ENCODE results near the gene LCLAT1. TPM values are rescaled to one million over a fixed set of nuclear protein-coding genes. Genes with fewer than 3 reads are reported as not detected.

The LCLAT1 gene
- total RNA-seq, 1 donor from 2014 or later, result 16.0 TPM

- H3K4me3 Mint-ChIP-seq (ENCODE audit: unreplicated experiment), result peak overlapping the region; percentile 16
- H3K36me3 Mint-ChIP-seq (ENCODE audit: unreplicated experiment), result no peaks in the 10 kb centered on the region
- H3K27ac Mint-ChIP-seq (ENCODE audit: unreplicated experiment), result no peak overlapping the region
- no peak for TF ChIP-seq CTCF (IDR thresholded peaks at IDR 0.05; ENCODE audit: partially characterized antibody, unreplicated experiment)
- peaks cover 3% of the 10 kb centered on the region for H3K27me3 Mint-ChIP-seq (ENCODE audit: unreplicated experiment)
- H3K4me1 Mint-ChIP-seq (ENCODE audit: low read depth, unreplicated experiment), result peaks cover 2% of the 10 kb centered on the region
- H3K9me3 Mint-ChIP-seq (ENCODE audit: unreplicated experiment), result no peaks in the 10 kb centered on the region
- no peak for DNase-seq
These were observed 1.3 kb downstream of the LCLAT1 start for GRCh38 chr2:30448308-30448707.

- Mint-ChIP-seq H3K27me3 (ENCODE audit: unreplicated experiment) (peaks cover 3% of the 10 kb centered on the region), H3K4me3 (ENCODE audit: unreplicated experiment) (peak overlapping the region; percentile 16), H3K9me3 (ENCODE audit: unreplicated experiment) (no peaks in the 10 kb centered on the region), H3K36me3 (ENCODE audit: unreplicated experiment) (no peaks in the 10 kb centered on the region), H3K4me1 (ENCODE audit: low read depth, unreplicated experiment) (peaks cover 2% of the 10 kb centered on the region), H3K27ac (ENCODE audit: unreplicated experiment) (no peak overlapping the region)
- DNase-seq, result no peak
- TF ChIP-seq CTCF (IDR thresholded peaks at IDR 0.05; ENCODE audit: partially characterized antibody, unreplicated experiment), result no peak
These were observed 1.8 kb downstream of the LCLAT1 start for GRCh38 chr2:30448866-30449265.

GRCh38 chr2:30450025-30450424 lies 3.0 kb downstream of the LCLAT1 start:
- no peak overlapping the region for H3K27ac Mint-ChIP-seq (ENCODE audit: unreplicated experiment)
- no peaks in the 10 kb centered on the region for H3K36me3 Mint-ChIP-seq (ENCODE audit: unreplicated experiment)
- TF ChIP-seq CTCF (IDR thresholded peaks at IDR 0.05; ENCODE audit: partially characterized antibody, unreplicated experiment), result no peak
- H3K9me3 Mint-ChIP-seq (ENCODE audit: unreplicated experiment), result no peaks in the 10 kb centered on the region
- no peak overlapping the region for H3K4me3 Mint-ChIP-seq (ENCODE audit: unreplicated experiment)
- H3K4me1 Mint-ChIP-seq (ENCODE audit: low read depth, unreplicated experiment), result peaks cover 2% of the 10 kb centered on the region
- H3K27me3 Mint-ChIP-seq (ENCODE audit: unreplicated experiment), result peaks cover 3% of the 10 kb centered on the region
- DNase-seq, result no peak

- no peak overlapping the region for H3K27ac Mint-ChIP-seq (ENCODE audit: unreplicated experiment)
- H3K4me3 Mint-ChIP-seq (ENCODE audit: unreplicated experiment), result no peak overlapping the region
- peaks cover 5% of the 10 kb centered on the region for H3K36me3 Mint-ChIP-seq (ENCODE audit: unreplicated experiment)
- H3K9me3 Mint-ChIP-seq (ENCODE audit: unreplicated experiment), result no peaks in the 10 kb centered on the region
- TF ChIP-seq CTCF (IDR thresholded peaks at IDR 0.05; ENCODE audit: partially characterized antibody, unreplicated experiment), result no peak
- H3K4me1 Mint-ChIP-seq (ENCODE audit: low read depth, unreplicated experiment), result peaks cover 2% of the 10 kb centered on the region
- no peak for DNase-seq
- no peaks in the 10 kb centered on the region for H3K27me3 Mint-ChIP-seq (ENCODE audit: unreplicated experiment)
These were observed 6.5 kb downstream of the LCLAT1 start for GRCh38 chr2:30453498-30453897.

- no peaks in the 10 kb centered on the region for H3K9me3 Mint-ChIP-seq (ENCODE audit: unreplicated experiment)
- peaks cover 5% of the 10 kb centered on the region for H3K36me3 Mint-ChIP-seq (ENCODE audit: unreplicated experiment)
- TF ChIP-seq CTCF (IDR thresholded peaks at IDR 0.05; ENCODE audit: partially characterized antibody, unreplicated experiment), result no peak
- H3K4me1 Mint-ChIP-seq (ENCODE audit: low read depth, unreplicated experiment), result peaks cover under 1% of the 10 kb centered on the region
- no peak for DNase-seq
- H3K27ac Mint-ChIP-seq (ENCODE audit: unreplicated experiment), result no peak overlapping the region
- no peak overlapping the region for H3K4me3 Mint-ChIP-seq (ENCODE audit: unreplicated experiment)
- H3K27me3 Mint-ChIP-seq (ENCODE audit: unreplicated experiment), result no peaks in the 10 kb centered on the region
These were observed 7.5 kb downstream of the LCLAT1 start for GRCh38 chr2:30454571-30454970.
